Activated T-cell treated with anti-CD3 and anti-CD28 coated beads for 1 hour (primary cell): ENCODE measurements around the gene ANKRD45.
"Not testable (repeated sequence)": the region's sequence is repeated elsewhere in the genome, so short reads cannot be mapped to it uniquely, and the experiment has no call there.

Source experiments
- DNase-seq: peaks from one replicate; pipeline ENCODE4 v3.0.0-alpha.2; 2020; ENCODE audit warnings: low read depth

ANKRD45 gene

GRCh38 chr1:173572201-173572873 lies 97.3 kb downstream of the ANKRD45 start:
- no peak for DNase-seq

- no peak for DNase-seq
Observed at GRCh38 chr1:173570370-173571007, 99.2 kb downstream of the ANKRD45 start.

- no peak for DNase-seq
Observed at GRCh38 chr1:173568483-173568882, 101.2 kb downstream of the ANKRD45 start.

- not testable (repeated sequence) for DNase-seq
Observed at GRCh38 chr1:173563846-173564245, 105.8 kb downstream of the ANKRD45 start.

- no peak for DNase-seq
Observed at GRCh38 chr1:173562813-173563212, 106.8 kb downstream of the ANKRD45 start.

GRCh38 chr1:173561263-173561662 lies 108.4 kb downstream of the ANKRD45 start:
- no peak for DNase-seq

- no peak for DNase-seq
Observed at GRCh38 chr1:173560285-173560880, 109.3 kb downstream of the ANKRD45 start.
